ENCODE data around the gene ZNF837. TPM values are rescaled to one million over a fixed set of nuclear protein-coding genes. Genes with fewer than 3 reads are reported as not detected.

The ZNF837 gene
- total RNA-seq, 1 experiment from 2014 or later, result 0.47 TPM

DNA sequence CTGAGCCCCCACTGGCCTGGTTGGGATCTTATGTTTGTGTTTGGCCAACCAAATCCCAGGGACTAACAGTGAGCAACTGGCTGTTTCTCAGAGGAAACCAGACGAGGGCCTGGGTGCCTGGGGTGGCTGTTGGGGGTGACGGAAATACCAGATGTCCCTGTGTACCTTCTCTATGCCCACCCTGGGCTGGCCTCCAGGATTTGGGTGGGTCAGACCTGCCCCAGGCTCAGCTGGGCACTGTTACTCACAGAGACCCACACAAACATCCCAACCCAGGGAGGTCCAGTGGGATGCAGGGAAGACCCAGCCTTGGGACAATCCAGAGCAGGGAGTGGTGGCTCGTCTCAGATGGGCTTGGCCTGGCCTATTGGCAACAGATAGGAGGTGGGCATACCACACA is 45.2 kb downstream of the ZNF837 start:
- no TSS peak for BruUV-seq (replicated peaks)
- intact Hi-C loops (cut with micrococcal nuclease; ENCODE audit: unreplicated experiment), result no loop called here
- no peaks in the 10 kb centered on the region for H3K27me3 Mint-ChIP-seq (ENCODE audit: unreplicated experiment)
- no peak for DNase-seq
- H3K9me3 Mint-ChIP-seq (ENCODE audit: low read depth, unreplicated experiment), result peaks cover 4% of the 10 kb centered on the region
- CTCF ChIA-PET, result no interaction called here
- H3K27ac Mint-ChIP-seq (ENCODE audit: unreplicated experiment), result no peak overlapping the region
- no peak for TF ChIP-seq CTCF (IDR thresholded peaks at IDR 0.05; ENCODE audit: unreplicated experiment)
- peaks cover 5% of the 10 kb centered on the region for H3K4me1 Mint-ChIP-seq (ENCODE audit: low read depth, unreplicated experiment)
- peaks cover 5% of the 10 kb centered on the region for H3K36me3 Mint-ChIP-seq (ENCODE audit: insufficient read depth, unreplicated experiment)
- no peak overlapping the region for H3K4me3 Mint-ChIP-seq (ENCODE audit: low read depth, unreplicated experiment)

DNA sequence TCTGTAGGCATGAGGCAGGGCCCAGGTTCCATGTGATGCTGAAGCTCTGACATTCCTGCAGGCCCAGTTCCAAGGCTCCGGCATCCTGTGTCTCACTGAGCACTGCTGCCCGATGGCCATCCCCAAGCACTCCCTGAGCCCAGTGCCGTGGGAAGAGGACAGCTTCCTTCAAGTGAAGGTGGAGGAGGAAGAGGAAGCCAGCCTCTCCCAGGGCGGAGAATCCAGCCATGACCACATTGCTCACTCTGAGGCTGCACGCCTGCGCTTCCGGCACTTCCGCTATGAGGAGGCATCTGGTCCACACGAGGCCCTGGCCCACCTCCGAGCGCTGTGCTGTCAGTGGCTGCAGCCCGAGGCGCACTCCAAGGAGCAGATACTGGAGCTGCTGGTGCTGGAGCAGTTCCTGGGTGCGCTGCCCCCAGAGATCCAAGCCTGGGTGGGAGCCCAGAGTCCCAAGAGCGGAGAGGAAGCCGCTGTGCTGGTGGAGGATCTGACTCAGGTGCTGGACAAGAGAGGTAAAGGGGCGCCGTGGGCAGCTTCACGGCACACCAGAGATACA is 46.1 kb downstream of the ZNF837 start:
- H3K9me3 Mint-ChIP-seq (ENCODE audit: low read depth, unreplicated experiment), result peaks cover 1% of the 10 kb centered on the region
- peaks cover 9% of the 10 kb centered on the region for H3K4me1 Mint-ChIP-seq (ENCODE audit: low read depth, unreplicated experiment)
- CTCF ChIA-PET, result no interaction called here
- TF ChIP-seq CTCF (IDR thresholded peaks at IDR 0.05; ENCODE audit: unreplicated experiment), result no peak
- peaks cover 5% of the 10 kb centered on the region for H3K36me3 Mint-ChIP-seq (ENCODE audit: insufficient read depth, unreplicated experiment)
- DNase-seq, result no peak
- no peak overlapping the region for H3K27ac Mint-ChIP-seq (ENCODE audit: unreplicated experiment)
- intact Hi-C loops (cut with micrococcal nuclease; ENCODE audit: unreplicated experiment), result no loop called here
- H3K4me3 Mint-ChIP-seq (ENCODE audit: low read depth, unreplicated experiment), result no peak overlapping the region
- no peaks in the 10 kb centered on the region for H3K27me3 Mint-ChIP-seq (ENCODE audit: unreplicated experiment)
- BruUV-seq (replicated peaks), result no TSS peak

GRCh38 chr19:58332697-58333096 is 48.1 kb downstream of the ZNF837 start:
- Mint-ChIP-seq H3K9me3 (ENCODE audit: low read depth, unreplicated experiment) (no peaks in the 10 kb centered on the region), H3K27me3 (ENCODE audit: unreplicated experiment) (no peaks in the 10 kb centered on the region), H3K36me3 (ENCODE audit: insufficient read depth, unreplicated experiment) (peaks cover under 1% of the 10 kb centered on the region), H3K4me3 (ENCODE audit: low read depth, unreplicated experiment) (no peak overlapping the region), H3K4me1 (ENCODE audit: low read depth, unreplicated experiment) (peaks cover 16% of the 10 kb centered on the region), H3K27ac (ENCODE audit: unreplicated experiment) (no peak overlapping the region)
- no peak for DNase-seq
- no peak for TF ChIP-seq CTCF (IDR thresholded peaks at IDR 0.05; ENCODE audit: unreplicated experiment)
- intact Hi-C loops (cut with micrococcal nuclease; ENCODE audit: unreplicated experiment), result no loop called here
- BruUV-seq (replicated peaks), result no TSS peak
- CTCF ChIA-PET, result interaction anchor here (0.6 kb wide), 1 partner anchor 15 kb away, joined by 3 read pairs; no protein-coding TSS in a partner anchor

- intact Hi-C loops (cut with micrococcal nuclease; ENCODE audit: unreplicated experiment), result no loop called here
- no peaks in the 10 kb centered on the region for H3K36me3 Mint-ChIP-seq (ENCODE audit: insufficient read depth, unreplicated experiment)
Observed at GRCh38 chr19:58330458-58330857, 50.4 kb downstream of the ZNF837 start.

More at GRCh38 chr19:58330458-58330857, 50.4 kb downstream of the ZNF837 start:
- Mint-ChIP-seq H3K9me3 (ENCODE audit: low read depth, unreplicated experiment) (no peaks in the 10 kb centered on the region), H3K4me1 (ENCODE audit: low read depth, unreplicated experiment) (peaks cover 16% of the 10 kb centered on the region), H3K27ac (ENCODE audit: unreplicated experiment) (no peak overlapping the region), H3K27me3 (ENCODE audit: unreplicated experiment) (no peaks in the 10 kb centered on the region), H3K4me3 (ENCODE audit: low read depth, unreplicated experiment) (no peak overlapping the region)
- no peak for TF ChIP-seq CTCF (IDR thresholded peaks at IDR 0.05; ENCODE audit: unreplicated experiment)
- BruUV-seq (replicated peaks), result no TSS peak
- DNase-seq, result no peak
- CTCF ChIA-PET, result interaction anchor here (0.5 to 1.0 kb wide), 2 partner anchors 10 to 32 kb away, joined by 4 to 5 read pairs; partner anchors contain the start of gene ZNF497
